GM18858 (cell line): Measurements from ENCODE around the gene FAM107A.
A peak's percentile ranks its signal among the peaks of the same experiment; 100 is the strongest.

Experiments used
- ATAC-seq: cut with Tn5 transposase; IDR thresholded peaks from one replicate; pipeline ENCODE4 v1.9.1; 2021; ENCODE audit not compliant: unreplicated experiment

Gene FAM107A

GRCh38 chr3:58594117-58594516 is 16.9 kb upstream of the FAM107A start:
- no peak for ATAC-seq

GRCh38 chr3:58591517-58592510 is 14.6 kb upstream of the FAM107A start:
- ATAC-seq: no peak

- no peak for ATAC-seq
These were observed 10.9 kb upstream of the FAM107A start for GRCh38 chr3:58588030-58588614.

- no peak for ATAC-seq
These were observed 9.6 kb upstream of the FAM107A start for GRCh38 chr3:58586776-58587192.

DNA sequence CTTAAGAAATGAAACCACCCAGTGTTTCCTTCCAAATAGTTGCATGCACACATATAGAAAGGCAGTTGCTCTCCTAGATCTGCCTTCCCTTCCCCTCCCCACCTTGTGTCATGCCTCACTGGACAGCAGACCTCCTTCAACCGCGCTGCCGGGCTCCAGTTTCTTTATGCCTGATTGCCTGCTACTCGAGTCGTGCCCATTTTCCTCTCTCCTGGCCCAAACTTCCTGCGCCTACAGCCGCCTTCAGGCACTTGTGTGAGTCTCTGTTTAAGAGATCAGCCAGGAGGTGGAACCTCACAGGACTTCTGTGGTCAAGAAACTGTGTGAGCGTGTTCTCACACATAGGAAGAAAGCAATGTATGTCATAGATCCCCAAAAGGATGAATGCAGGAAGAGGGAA is 8.8 kb upstream of the FAM107A start:
- ATAC-seq: no peak

DNA sequence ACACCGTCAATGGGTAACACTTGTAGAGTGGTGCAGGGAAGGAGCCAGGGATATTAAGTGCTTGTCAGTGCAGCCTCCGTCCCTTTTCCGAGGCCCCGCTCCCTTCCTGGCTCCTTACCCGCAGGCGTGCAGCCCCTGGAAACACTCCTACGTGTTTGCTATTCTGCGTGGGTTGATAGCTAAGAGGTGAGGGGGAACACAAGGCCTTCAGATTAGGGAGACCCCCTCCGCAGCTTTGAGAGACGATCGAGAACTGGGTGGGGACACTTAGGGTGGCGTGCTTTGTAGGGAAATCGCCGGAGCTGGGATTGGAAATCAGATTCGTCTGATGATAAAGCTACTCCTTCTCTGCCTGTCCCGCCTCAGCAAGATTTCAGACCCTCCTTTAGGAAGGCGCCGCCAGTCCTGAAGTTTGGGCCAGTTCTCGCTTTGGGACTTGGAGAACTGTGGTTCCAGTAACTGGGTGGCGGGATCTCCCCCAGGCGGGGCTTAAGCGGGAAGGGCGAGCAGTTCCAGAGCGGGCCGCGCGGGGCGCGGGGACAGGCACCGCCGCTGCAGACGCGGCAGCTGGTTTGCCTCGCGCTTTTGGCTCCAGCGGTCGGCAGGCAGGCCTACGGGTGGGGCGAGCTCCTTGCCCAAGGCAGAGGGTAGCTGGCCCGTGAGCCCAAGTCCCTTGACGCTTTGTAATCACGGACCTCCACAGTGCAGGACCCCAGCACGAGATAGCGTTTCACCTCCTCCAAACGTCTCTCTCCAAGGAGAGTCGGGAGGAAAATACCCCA is 8.0 kb upstream of the FAM107A start:
- peak; percentile 79 for ATAC-seq

GRCh38 chr3:58584690-58585004 is 7.5 kb upstream of the FAM107A start:
- no peak for ATAC-seq

GRCh38 chr3:58581328-58582091 is 4.3 kb upstream of the FAM107A start:
- ATAC-seq: no peak

- ATAC-seq: no peak
These were observed 3.7 kb upstream of the FAM107A start for GRCh38 chr3:58580826-58581327.

- no peak for ATAC-seq
These were observed 1.7 kb upstream of the FAM107A start for GRCh38 chr3:58578873-58579272.

- no peak for ATAC-seq
These were observed 475 bp downstream of the FAM107A start for GRCh38 chr3:58576716-58577115.

- no peak for ATAC-seq
These were observed 1.1 kb downstream of the FAM107A start for GRCh38 chr3:58575971-58576652.

- ATAC-seq: no peak
These were observed 2.5 kb downstream of the FAM107A start for GRCh38 chr3:58574682-58575081.

- ATAC-seq: no peak
These were observed 3.1 kb downstream of the FAM107A start for GRCh38 chr3:58574106-58574505.

DNA sequence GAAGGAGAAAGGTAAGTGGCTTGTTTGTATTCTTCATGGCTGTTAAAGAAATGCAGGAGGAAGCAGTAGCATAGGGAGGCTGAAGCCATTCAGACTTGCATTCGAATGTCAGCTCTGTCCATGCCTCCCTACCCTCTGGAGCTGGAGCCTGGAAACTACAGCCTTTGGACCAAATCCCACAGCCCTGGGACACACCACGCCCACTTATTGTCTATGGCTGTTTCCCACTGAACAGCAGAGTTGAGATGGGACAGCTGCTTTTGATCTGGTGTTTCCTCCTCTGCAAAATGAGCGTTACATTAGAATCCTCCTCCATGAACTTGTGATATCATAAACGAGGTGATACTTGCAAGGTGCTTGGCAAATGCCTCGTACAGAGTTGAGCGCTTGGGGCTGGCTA is 3.6 kb downstream of the FAM107A start:
- ATAC-seq: no peak

DNA sequence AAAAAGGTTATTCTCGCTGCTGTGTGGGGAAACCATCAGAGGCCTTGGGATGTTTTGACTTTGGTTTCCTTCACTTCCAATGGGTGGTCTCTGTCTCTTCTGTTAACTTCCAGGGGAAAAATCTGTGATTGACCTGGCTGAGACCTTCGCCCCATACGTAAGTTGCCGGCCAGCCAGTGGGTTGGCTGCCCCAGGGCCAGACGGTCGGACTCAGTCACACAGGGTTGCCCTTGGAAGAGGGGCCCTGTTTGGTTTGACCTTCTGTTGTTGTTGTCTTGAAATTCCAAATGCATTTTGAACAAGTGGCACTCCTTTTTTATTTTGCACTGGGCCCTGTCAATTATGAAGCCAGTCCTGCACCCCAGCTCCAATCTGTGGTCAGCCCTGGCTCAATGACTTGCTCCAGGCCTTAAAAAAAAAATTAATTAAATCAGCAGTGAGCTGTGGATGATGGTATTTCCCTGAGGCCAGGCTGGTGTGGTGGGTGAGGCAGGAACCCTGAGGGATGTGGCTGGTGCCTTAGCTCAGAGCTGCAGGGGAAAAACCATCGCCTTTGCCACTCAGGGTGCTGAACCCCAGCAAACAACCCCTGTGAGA is 4.5 kb downstream of the FAM107A start:
- ATAC-seq: no peak

- no peak for ATAC-seq
These were observed 5.1 kb downstream of the FAM107A start for GRCh38 chr3:58572013-58572633.

DNA sequence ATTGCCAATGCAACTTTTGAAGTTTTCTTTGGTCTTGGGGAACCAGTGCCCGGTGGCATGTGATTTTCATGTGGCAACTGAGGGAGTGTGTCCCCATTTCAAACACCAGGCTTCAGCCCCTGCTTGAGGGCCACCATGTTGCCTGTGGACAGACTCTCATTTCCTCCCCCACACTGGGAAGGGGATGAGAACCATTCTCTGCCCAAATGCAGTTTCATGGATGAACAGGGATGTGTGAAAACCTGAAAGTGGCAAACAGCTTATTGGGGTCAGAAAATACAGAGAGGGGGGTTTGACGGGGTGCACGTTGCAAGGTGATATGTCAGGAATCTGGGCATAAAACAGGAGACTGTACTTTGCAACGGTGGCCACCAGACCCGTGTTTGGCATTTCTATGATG is 6.3 kb downstream of the FAM107A start:
- ATAC-seq: no peak

- no peak for ATAC-seq
These were observed 7.7 kb downstream of the FAM107A start for GRCh38 chr3:58569287-58570001.
